8988T (cell line): ENCODE data around the gene CNN1.

ENCODE experiments used
- DNase-seq: peaks from one replicate; pipeline ENCODE4 v3.0.0; 2011

CNN1 gene

DNA sequence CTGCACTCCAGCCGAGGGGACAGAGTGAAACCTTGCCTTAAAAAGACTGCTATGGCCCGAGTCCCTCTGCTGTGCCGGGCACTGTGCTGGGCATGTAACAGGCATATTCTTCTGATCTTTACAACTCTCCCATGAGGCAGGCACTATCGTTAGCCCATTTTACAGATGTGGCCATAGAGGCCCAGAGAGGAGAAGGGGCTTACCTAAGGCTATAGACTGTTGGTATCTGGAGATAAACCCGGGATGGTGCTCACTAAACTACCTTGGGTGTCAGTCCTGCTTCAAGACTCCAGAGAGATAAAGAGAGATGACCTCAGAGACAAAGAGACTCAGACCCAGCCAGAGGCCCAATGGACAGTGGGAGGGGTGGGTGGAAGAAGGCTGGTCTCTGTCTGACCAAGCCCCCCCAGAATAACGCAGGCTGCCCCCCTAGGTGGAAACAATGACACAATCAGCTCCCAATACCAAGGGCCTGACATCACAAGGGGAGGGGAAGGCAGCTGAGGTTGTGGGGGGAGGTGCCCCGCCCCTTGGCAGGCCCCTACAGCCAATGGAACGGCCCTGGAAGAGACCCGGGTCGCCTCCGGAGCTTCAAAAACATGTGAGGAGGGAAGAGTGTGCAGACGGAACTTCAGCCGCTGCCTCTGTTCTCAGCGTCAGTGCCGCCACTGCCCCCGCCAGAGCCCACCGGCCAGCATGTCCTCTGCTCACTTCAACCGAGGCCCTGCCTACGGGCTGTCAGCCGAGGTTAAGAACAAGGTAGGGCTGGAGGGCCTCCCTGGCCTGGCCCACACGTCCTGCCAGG, at the start of gene CNN1:
Gene CNN1, plus strand, starts transcription at position 620 of the 805 bp plus-strand sequence. Its CDS starts 77 bp downstream, at position 697.
- DNase-seq: no peak

DNA sequence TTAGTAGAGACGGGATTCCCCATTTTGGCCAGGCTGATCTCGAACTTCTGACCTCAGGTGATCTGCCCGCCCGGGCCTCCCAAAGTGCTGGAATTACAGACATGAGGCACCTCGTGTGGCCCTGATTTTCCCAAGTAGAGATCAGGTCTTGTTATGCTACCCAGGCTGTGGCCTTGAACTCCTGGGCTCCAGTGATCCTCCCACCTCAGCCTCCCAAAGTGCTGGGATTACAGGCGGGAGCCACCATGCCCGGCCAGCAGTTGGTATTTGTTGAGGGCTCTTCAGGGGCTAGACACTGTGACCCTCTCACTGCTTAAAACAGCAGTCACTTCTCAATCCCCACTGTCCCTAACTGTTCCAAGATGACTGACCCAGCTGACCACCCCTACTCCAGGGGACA, 49.3 kb upstream of the CNN1 start:
- no peak for DNase-seq

DNA sequence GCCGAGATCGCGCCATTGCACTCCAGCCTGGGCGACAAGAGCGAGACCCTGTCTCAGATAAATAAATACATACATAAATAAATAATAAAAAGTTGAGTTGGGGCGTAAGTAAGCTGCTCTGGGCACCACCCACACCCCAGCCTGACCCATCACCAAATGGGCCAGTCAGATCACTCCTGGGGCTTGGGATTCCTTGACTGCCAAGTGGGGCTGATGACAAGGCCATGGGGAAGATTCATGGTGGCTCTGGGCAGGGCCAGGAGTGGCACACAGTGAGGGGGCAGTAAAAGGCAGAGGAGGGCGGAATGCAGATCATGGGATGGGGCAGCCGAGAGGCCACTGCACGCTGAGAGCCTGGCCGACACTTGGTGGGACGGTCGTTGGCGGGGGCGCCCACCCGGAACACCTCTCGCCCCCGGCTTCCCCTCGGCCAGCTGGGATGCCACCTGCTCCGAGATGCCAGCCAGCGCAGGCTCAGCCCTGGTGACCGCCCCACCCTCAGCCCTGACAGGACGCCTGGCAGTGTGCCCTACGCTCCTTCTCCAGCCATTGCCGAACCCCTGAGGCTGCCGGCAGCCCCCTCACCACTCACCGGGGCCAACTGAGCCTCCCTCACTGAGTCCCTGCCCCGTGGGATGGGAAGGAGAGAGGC, 43.9 kb upstream of the CNN1 start:
- no peak for DNase-seq

DNA sequence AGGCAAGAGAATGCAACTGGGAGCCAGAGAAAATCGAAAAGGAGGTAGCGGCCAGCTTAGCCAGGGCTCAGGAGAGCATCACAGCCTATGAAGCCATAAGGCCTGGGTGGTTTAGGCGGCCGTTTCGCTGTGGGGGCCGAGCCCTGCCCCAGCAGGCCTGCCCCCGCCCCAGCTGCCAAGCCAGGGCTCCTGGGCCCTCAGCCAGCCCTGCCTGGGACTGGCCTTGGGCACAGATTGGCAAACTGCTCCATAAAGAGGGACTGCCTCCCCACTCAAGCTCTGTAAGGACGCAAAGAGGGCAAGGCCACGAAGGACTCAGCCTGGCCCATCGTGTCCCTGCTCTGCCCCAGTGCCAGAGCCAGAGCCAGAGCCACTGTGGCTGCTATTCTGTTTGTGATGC, 43.2 kb upstream of the CNN1 start:
- no peak for DNase-seq

DNA sequence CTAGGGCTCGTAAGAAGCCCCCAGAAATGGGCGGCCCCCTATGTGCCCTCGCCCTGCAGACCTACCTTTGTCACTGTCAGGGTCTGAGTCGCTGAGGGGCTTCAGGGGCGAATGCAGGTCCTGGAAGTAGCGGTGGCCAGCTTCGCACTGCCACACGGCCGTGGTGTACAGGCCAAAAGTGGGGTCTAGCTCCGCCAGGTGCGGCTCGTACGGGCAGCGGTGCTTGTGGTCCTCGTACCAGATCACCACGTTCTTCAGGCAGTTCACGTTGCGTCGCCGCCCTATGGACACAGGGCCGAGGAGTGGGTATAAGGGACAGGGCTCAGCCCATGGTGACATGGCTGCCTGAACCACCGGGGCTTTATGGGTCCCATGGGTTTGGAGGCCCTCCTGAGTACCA, 42.8 kb upstream of the CNN1 start:
- no peak for DNase-seq

DNA sequence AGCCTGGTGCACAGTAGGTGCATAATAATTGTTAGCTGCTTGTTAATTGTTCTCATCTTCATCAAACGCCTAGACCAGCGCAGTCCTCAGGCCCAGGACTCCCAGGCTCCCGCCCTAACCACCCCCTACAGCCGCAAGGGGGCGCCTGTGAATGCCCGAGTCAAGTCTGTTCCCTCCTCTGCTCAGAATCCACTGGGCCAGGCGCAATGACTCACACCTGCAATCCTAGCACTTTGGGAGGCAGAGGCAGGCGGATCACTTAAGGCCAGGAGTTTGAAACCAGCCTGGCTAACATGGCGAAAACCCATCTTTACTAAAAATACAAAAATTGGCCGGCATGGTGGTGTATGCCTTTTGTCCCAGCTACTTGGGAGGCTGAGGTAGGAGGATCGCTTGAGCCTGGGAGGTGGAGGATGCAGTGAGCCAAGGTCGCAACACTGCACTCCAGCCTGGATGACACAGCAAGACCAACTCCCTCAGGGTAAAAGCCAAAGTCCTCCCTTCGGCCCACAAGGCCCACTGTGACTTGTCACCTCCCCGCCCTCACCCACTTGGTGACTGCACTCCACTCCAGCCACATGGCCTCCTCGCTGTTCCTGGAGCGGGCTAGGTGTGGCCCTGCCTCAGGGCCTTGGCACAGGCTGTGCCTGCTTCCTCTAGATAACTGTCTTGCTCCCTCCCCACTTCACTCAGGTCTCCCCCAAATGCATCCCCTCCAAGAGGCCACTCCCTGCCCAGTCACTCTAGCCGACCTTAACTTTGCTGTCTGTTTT, 42.1 kb upstream of the CNN1 start:
- peak; percentile 80 for DNase-seq

DNA sequence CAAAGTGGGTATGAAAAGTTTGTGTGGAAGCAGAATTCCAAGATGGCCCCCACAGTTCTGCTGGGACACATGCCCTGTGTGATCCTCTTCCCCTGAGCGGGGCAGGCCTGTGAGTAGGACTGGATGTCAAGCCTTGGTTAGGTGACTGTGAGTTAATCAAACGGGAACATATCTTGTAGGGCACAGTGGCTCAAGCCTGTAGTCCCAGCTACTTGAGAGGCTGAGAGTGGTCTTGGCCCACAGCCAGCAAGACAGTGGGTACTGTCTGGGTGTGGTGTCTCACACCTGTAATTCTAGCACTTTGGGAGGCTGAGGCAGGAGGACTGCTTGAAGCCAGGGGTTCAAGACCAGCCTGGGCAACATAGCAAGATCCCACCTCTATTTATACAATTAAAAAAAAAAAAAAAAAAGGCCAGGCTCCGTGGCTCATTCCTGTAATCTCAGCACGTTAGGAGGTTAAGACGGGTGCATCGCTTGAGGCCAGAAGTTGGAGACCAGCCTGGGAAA, 39.4 kb upstream of the CNN1 start:
- no peak for DNase-seq

DNA sequence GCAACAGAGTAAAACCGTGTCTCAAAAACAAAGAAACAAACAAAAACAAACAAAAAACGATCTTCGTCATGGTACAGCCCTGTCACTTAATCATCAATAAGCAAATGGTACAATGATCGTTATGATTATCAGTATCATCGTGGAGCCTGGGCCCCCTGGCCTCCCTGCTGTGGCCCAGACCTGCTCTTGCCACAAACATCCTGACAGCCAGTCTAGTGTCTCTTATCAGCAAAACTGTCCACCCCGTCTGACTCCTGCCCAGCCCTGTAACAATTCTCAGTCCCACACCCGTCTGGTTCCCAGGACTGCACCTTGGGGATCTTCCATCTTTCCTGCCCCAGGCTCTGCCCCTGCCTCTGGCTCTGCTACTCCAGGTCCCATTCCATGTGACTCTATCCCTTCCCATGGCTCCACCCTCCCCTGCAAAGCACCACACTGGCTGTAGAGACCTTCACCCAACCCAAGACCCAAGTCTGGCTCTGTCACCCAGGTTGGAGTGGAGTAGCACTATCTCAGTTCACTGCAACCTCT, 38.7 kb upstream of the CNN1 start:
- no peak for DNase-seq

DNA sequence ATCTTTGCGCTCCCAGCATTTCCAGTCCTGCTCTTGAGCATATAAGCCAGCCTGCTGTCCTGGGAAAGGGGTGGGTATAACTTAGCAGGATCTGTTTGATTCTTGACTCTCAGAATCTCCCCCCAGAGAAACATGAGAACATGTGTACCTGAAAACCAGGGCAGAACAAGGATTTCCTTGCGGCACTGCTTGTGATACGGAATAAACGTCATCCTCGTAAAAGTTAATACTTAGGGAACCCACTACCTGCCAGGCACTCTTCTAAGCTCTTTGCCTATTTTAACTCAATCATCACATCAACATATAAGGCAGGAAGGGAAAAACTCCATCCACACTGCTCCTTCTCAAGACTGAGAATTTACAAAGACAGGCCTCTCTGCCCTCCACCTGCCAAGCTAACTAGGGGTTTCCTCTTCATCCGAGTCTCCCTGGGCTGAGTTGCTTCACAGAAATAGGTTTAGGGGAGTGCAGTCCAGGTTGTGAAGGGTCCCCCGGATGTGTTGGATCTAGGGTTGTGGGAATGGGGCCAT, 34.1 kb upstream of the CNN1 start:
- DNase-seq: no peak

DNA sequence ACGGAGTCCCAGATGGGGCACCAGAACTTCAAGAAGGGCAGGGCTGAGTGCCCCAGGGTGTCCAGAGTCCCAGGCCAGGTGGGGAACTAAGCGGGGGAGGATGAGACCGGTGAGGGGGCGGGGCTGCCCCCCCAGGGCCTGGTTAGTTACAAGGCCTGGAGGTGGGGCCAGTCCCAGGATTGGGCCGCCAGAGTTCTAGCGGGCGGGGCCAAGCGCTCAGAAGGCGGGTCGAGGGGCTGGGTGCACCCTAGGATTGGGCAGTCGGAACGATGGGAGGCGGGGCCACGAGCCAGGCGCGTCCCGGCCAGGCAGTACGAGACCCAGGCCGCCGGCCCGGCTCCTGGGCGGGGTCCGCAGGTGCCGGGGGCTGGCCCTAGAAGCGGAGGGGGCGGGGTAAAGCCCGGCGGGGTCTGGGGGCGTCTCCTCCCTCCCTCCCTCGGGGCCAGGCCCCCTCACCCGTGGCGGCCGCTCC, 33.6 kb upstream of the CNN1 start:
- peak; percentile 86 for DNase-seq

DNA sequence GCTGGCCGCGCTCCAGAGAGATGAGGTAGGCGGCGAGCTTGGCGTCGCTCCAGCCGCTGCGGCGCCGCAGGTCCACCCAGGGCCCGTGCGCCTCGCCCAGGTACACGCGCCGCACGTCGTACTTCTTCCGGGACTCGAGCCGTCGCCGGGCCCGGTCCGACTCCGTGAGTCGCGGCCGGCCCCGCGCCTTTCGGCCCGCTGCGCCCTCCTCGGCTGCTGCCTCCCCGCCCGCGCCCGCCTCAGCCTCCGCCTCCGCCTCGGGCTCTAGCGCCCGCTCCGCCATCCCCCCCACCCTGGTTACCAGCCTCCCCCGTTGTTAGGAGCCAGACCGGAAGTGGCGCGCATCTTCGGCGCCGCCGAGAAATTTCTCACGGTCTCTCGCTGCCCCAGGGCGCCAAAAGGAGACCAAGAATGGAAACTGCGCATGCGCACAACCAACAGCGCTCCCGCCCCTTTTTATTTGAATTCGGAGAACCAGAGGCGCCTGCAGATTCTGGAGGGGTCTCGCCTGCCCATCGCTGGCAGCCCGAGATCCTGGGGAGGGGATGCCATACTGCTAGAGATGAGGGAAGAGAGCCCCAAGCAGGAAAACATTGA, 33.0 kb upstream of the CNN1 start, which contains the start of gene ZNF653:
Gene ZNF653, minus strand, starts transcription at position 336 of the 597 bp plus-strand sequence. Its CDS starts 53 bp downstream, at position 283.
- peak; percentile 93 for DNase-seq

DNA sequence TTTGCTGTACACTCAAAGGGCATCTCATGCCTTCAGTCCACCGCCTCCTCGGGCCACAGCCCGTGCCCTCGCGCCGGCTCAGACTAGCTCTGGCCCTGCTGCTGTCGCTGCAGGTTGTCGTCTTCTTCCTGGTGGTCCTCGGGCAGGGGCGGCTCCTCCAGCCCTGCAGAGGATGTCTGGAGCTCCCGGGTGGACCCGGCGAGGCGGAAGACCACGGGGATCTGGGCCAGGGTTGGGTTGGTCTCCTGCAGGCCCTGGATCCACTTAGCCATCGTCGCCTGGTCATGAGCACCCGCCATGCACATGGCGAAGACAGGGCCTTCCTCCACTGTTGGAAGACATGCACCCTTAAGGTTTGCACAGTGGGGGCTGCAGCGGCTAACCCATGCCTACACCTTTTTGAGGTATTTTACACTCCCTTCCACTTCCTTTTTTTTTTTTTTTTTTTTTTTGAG, 32.5 kb upstream of the CNN1 start:
- no peak for DNase-seq

DNA sequence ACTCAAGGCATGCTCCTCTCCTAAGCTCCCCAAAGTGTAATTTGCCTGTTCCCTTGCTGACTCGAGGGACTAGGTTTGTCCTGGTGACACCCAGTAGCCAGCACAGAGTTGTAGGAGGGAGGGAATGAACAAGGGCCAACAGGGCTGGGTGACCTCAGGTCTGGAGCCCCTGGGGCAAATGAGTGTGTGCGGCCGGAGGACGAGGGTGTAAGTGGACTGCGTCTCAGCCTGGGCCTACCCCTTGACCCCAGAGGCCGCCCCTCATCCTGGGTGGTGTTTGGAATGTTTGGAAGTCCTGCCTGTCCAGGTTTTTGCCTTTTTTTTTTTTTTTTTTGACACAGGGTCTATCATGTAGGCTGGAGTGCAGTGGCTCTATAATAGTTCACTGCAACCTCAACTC, 31.7 kb upstream of the CNN1 start:
- DNase-seq: no peak

DNA sequence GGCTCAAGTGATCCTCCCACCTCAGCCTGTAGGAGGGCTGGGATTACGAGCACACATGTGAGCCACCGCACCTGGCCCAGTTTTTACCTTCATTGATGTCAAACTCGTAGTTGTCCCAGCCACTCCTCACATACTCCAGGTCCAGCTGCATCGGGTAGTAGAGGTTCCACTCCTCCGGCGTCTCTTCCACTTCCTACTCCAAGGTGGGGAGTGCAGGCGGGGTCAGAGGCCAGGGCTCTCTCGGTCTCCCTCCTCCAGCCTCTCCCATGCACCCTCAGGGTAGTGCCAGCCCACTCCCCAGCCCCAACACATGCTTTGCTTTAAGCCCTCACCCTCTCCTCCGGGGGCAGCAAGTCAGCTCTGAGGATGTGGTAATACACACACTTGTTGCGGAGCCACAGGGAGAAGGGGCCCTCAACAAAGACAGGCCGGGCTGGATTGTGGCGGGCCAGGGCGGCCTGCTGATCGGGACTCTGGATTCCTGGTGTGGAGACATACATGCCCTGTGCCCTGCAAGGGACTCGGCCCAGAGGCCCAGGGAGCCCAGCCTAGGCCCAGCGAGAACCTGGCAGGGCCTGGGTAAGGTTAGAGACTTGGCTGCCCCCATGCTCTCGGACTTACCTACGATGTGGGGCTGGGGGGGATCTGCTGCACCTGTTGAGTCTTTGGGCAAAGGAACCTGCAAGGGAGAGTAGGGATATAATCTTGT, 31.1 kb upstream of the CNN1 start:
- DNase-seq: no peak

DNA sequence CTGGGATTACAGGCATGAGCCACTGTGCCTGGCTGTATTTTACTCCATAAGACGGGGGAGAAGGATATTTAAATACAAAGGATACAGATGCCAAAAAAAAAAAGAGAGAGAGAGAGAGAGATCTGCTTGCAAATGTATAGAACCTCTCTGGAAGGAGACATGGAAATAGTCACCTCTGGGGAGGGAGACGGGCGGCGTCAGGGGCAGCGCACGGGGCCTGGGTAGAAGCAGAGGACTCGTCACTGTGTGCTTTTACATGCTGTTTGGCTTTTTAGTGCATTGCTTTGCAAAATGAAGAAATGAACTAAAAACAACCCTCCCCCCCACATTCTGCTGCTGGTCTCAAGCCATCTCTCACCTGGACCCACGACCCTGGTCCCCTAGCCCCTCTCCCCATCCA, 28.2 kb upstream of the CNN1 start:
- DNase-seq: no peak

DNA sequence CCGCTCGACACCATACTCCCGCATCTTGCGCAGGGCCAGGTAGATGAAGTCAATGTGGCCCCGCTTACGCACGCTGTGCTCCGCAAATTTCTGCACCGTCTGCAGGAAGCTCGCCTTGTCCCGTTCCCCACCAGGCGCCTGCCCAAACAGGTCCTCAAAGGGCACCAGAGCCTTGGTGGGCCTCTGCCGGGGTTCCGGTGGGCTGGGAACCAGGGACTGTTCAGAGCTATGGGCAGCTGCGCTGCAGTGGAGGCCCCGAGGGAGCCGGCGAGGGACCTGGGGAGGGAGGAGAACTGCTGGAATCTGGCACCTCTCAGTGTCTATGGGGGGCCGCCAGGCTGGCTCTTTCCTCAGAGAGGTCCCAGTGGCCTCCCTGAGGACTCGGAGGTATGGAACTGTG, 24.7 kb upstream of the CNN1 start:
- no peak for DNase-seq

DNA sequence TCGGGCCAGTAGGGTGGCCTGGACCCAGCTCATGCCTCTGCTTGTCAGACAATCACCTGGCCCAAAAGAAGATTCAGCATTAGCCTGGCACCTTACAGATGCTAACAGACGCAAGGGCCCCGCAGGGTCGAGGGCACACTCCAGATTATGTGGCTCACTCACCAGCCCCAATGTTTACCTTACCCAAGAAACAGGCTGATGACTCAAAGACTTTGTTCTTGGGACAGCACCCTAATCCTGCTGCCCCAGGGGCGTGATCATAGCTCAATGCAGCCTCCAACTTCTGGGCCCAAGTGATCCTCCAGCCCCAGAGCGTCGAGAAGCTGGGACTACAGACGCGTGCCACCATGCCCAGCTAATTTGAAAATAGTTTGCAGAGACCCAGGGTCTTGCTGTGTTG, 19.5 kb upstream of the CNN1 start:
- DNase-seq: no peak

DNA sequence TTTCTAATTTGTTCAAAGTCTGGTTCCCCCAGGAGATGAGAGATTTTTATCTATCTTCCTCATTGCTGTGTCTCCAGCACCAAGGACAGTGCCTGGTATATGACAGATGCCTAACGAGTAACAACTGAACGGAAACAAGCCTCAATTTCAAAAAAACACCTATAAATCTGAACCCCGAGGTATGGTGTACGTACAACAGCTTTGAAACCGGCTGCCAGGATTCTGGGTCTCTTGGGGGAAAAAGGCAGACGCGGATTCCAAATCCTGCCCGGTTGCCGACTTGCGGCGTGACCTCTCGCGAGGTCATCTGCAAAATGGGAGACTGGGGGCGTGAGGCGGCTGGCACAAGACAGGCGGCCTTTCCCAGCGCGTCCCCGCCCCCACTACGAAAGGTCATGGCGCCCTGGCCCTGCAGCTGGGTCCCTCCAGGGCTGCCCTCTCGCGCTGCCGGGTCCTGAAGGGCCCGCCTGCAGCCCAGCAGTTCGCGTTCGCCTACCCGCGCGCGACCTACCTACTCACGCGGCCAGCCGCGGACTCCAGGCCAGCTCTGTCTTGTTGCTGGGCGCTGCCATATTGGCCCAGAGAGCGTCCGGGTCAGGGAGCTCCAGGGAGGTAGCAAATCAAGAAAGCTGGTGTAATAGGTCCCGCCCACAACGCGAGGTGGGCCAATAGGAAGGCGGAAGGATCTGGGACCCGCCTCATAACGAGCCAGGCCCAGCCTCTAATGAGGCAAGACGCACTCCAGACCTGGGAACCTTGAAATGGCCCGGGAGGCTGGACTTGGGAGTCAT, 9.9 kb upstream of the CNN1 start, which contains the start of gene ECSIT:
Gene ECSIT, minus strand, starts transcription at position 584 of the 791 bp plus-strand sequence. CDS start 9,964 bp downstream, outside the sequence.
- peak; percentile 68 for DNase-seq

DNA sequence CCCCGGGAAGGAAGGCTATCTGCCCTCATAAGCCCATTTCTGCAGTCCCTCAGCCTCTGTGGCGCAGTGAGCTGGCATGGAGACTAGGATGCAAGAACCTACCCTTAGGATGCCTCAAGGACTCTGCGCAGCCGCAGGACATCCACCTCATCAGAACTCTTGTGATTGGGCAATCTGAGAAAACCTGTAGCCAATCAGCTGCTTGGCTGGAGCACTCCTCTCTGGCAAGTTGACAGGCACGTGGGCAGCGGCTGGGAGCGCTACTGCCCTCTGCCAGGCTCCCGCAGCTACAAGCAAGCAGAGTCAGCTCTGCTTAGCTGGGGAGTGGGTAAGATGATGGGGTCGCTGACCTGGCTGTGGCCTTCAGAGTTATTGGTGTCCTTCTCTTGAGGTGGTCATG, 8.2 kb upstream of the CNN1 start:
- DNase-seq: no peak

DNA sequence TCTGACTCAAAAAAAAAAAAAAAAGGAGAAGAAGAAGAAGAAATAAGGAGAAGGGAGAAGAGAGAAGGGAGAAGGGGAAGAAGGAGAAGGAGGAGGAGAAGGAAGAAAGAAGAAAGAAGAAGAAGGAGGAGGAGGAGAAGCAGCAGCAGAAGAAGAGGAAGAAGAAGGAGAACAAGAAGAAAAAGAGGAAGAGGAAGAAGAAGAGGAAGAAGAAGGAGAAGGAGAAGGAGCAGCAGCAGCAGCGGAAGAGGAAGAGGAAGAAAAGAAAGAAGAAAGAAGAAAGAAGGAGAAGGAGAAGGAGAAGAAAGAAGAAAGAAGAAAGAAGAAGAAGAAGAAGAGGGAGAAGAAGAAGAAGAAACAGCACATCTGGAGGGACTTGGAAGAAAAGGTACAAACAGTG, 4.1 kb upstream of the CNN1 start:
- no peak for DNase-seq

DNA sequence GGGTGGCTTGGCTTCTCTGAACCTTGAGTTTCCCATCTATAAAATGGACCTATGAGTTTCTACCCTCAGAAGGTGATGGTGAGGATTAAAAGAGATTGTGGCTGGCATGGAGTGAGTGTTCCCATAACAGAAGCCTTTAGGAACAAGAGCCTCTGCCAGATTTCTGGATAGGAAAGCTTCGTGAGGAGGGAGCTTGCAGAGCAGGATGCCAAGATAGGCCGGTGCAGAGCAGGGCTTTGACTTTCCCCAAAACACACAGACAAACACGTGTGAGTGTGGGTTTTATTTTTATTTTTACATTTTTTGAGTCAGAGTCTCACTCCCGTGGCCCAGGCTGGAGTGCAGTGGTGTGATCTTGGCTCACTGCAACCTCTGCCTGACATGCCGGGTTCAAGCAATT, 3.7 kb upstream of the CNN1 start:
- no peak for DNase-seq
